NCI-H510A treated with DMSO at 0.1 percent for 48 hours (cell line): Measurements from ENCODE around the gene PXDN.

Experiments used
- DNase-seq: peaks from one replicate; lab custom pipeline; 2025; lab: John Stamatoyannopoulos, UW

PXDN gene

GRCh38 chr2:1613731-1614354 is 130.5 kb downstream of the PXDN start:
- no peak for DNase-seq

GRCh38 chr2:1613078-1613445 is 131.3 kb downstream of the PXDN start:
- no peak for DNase-seq

DNA sequence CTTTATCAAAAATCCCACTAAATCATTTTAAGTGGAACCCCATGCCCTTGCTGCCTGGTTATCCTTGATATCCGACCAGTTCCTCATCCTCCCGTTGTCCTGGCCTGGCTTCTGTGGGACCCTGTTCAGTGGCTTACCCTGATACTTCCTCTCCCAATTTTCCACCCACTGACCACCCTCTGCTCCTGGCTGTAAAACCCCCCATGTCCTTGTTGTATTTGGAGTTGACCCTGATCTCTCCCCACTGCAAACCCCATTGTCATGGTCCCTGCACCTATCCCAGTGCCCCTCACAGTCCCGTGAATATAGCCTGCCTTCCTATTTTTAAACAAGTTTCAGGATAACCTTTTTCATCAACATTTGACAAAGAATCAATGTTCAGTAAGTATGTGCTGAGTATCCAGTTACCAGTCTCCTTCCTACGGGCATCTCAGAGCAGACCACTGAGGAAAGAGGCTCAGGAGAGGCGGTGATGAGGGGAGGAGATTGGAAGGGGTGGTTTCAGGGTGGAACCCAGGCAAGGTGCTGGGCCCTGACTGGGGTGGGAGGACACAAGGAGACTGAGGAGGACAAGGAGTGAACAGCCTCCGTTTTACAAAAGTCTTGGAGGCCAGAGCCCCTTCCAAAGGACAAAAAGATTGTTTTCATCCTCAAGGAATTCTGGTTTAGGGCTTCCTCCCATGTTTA is 131.8 kb downstream of the PXDN start:
- no peak for DNase-seq

- no peak for DNase-seq
These were observed 132.4 kb downstream of the PXDN start for GRCh38 chr2:1611886-1612285.

DNA sequence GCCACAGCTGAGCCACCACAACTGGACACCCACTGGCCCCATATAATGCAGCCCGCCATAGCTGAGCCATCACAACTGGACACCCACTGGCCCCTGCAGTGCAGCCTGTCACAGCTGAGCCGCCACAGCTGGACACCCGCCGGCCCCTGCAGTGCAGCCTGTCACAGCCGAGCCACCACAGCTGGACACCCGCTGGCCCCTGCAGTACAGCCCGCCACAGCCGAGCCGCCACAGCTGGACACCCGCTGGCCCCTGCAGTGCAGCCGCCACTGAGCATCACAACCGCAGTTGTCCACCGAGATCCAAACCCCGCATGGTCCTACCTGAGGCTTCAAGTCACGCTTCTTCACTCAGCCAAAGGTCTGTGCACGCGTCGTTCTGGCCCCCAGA is 134.2 kb downstream of the PXDN start:
- no peak for DNase-seq

DNA sequence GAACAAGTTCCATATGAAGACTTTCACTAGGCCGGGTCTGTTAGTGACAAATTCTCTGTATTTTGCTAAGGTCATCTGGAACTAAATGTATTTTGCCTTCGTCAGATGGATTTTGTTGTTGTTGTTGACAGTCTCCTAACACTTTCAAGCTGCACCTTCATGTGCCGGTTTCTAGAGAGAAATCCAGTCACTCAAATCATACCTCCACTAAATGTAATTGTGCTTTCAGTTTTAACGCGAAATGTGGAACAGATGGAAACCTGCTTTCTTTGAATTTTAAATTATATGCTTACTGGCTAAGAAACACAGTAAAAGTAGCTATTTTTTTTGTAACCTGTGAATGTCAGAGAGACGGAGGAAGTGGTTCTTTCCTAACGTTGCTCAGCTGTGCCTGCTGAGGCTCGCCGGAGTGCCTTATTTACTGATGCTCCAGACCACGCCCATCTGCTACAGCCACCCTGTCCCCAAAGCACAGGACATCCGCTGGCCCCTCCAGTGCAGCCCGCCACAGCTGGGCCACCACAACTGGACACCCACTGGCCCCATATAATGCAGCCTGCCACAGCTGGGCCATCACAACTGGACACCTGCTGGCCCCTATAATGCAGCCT is 134.7 kb downstream of the PXDN start:
- no peak for DNase-seq

GRCh38 chr2:1609040-1609439 is 135.3 kb downstream of the PXDN start:
- peak; percentile 12 for DNase-seq

DNA sequence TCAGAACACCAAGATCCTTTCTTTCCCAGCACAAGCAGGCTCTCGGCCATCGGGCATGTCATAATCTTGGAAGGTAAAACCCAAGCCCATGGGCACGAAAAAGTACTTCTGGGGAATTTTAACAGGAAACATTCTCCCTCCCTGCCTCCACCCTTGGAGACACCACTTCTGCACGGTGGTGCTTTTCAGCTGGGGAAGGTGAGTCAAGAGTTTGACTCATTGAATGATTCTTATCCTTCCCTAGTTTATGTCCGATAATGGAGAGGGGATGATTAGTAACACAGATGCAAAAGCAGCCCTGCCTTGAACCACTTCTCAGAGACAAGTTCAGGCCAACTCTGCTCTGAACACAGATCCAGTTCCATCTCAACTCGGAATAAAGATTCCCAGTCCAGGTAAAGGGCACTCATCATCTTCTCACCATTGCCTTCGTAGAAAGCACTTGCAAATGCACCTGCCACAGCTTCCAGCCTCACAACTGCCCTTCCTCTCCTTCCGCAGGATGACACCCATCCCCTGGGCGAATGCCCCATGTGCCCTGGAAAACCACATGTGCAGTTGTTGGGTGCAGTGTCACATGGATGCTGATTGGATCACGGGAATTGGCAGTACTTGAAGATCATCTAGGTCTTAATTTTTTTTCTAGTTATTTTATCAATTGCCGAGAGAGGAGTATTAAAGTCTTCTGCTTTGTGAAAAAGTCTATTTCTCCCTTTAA is 136.2 kb downstream of the PXDN start:
- peak; percentile 42 for DNase-seq

GRCh38 chr2:1607236-1607920 is 136.9 kb downstream of the PXDN start:
- DNase-seq: no peak

GRCh38 chr2:1606421-1607235 is 137.7 kb downstream of the PXDN start:
- DNase-seq: no peak

- DNase-seq: no peak
These were observed 138.3 kb downstream of the PXDN start for GRCh38 chr2:1606046-1606400.

DNA sequence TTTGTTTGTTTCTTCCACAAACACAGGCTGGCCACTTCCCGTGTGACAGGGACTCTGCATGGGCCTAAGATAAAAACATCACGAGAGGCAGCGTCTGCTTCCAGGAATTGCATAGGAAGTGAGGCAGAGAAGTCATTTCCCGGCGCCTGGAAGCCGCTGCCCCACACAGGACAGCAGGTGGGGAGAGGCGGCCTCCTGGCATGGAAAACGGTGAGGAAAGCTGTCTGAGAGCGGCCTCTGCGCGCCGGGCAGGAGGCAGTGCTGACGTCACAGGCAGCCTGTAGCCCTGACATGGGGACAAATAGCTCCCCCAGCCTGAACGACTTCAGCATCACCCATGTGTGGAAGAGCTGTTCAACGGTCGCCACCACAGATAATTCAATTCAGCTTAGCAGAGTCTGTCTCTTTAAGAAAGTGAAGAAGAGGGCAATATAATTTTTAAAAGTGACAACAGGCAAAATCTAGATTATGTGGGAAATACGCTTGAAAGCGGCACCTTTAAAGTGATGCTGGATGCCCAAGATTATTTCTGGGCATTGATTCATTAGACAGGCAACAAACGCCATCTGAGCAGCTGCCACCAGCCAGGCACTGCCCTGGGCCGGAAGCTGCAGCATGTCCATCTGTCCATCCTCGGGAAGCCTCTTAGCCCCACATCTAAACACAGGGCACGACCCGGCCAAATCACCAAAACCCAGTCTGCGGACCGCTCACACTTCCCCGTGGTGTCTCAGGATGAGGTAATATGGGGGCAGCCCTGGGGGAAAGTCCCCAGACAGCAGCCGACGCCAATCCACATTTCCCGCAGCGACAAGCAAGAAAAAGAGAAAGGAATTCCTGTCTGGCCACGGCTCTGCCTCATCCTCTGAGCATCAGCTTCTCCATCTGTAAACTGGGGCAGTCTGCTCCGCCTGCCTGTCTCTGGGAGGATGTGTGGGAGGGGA is 138.9 kb downstream of the PXDN start:
- DNase-seq: peak; percentile 61

- DNase-seq: no peak
These were observed 140.8 kb downstream of the PXDN start for GRCh38 chr2:1603521-1603920.

GRCh38 chr2:1603059-1603458 is 141.3 kb downstream of the PXDN start:
- no peak for DNase-seq

DNA sequence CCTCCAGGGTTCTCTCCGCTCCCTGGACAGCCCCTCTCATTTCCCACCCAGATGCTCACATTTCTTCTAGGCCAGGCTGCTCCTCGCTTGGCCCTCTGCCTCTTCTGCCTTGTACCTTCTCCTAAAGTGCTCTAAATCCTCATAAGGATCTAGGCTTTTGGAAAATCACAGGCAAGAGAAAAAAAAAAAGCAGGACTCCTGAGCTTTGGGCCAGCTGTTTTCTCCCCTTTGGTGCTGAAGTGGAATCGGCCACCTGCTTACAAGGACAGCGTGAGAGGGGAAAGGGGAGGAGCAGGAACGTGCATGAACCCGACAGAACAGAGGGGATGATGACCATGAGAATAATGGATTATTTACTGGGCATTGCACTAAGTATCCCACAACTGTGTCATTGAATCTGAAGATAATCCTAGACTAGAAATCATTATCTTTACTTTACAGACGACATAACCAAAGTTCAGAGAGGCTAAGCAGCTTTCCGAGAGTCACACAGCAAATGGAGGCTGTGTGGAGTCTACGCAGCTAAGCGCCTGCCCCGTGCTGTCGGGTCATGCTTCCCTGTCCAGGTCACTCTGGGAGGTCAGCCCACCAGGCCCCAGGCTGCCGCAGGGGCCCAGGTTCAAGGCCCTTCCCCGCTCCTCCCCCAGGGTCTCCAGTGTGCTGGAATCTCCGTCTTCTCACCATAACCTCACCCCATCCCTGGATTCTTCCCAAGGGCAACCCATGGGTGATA is 141.9 kb downstream of the PXDN start:
- no peak for DNase-seq

DNA sequence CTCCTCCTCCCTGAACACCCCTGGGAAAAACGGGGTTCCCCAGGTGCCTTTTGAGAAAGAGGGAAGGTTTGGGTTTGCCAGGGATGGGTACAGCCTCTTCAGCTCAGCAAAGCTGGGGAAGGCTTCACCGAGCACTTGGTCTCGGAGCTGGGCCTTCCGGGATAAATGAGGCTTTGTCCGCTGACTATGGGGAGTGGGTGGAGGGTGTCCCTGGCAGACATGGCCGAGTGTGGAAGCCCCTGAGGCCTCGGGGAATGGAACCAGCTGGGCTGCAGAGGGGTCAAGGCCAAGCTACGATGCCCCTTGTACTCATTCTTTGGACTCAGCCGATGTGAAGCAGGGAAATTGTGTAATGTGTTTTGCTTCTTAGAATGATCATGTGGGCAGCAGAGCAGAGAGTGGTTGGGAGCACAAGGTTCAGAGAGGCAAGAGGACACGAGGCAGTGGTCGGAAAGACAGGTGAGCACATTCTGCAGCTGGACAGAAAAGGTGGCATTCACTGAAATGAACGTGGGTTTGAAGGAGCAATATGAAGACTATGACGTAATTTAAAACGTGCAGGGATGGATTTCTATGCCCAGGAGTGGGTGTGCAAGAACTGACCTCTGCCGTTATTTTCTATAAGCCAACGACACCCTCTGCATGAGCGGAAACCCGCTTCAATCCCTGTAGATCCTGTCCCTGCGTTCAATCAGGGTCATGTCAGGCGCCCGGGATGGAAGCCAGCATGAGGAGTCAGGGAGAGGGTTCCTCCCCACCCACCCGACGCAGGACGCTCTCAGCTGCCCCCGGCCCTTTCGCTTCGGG is 142.6 kb downstream of the PXDN start:
- DNase-seq: no peak

GRCh38 chr2:1601067-1601412 is 143.3 kb downstream of the PXDN start:
- no peak for DNase-seq

DNA sequence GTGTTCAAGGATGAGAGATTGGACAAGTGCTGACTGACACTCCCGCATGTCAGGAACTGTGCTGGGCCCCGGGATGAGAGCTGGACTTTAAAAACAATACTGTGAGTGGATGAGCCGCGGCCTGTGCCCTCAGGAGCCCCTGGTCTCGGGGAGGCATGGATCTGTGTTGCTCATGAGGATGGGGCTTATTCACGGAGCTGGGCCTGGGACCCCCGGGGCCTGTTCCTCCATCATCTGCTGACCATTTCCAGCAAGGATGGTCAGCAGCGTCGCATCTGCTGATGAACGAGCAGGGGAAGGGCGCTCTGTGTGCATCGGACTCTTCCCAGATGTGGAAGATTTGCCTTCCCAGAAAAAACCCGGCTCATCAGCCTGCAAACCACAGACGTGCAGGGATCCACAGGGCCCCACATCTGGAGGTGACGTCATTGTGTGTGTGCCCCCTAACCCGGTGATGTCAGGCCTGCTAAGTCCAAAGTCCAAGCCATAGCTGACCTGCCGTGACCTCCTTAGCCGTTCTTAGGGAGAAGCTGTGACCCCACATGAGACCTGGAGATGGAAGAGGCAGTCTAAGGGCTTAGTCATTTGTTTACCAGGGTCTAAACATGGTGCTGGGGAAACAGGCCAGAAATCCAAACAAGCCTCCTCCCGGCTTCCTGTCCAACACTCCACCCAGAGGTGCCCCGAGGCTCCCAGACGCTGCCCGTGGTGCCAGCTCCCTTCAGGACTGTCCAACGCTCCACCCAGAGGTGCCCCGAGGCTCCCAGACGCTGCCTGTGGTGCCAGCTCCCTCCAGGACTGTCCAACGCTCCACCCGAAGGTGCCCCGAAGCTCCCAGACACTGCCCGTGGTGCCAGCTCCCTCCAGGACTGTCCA is 143.9 kb downstream of the PXDN start:
- no peak for DNase-seq
